MV-4-11 (cell line): ENCODE measurements around the gene STK38L.

ENCODE experiments used
- DNase-seq: peaks from one replicate; lab custom pipeline; 2025; lab: John Stamatoyannopoulos, UW

Gene STK38L

GRCh38 chr12:27277846-27278260, 33.8 kb downstream of the STK38L start:
- DNase-seq = no peak

- peak; percentile 78 for DNase-seq
These were observed 35.7 kb downstream of the STK38L start for GRCh38 chr12:27279826-27280225.

DNA sequence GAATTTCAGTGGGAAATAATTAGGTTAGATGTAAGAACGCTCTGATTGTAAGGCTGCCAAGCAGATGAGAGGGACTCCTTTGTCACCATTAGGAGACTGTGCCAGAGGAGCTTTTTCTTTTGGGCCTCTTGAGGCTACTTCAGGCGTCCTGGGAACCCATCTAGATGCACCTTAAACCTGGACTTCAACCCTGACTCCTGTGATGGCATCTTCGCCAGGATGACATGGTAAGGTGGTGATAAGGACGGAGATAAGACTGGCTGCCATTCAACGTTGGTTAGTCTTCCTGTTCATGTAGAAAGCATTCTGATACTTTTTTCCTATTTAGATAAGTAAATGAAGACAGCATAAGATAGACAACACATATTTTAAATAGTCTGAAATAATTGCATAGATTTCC, 36.3 kb downstream of the STK38L start:
- DNase-seq = no peak

GRCh38 chr12:27282754-27283153, 38.7 kb downstream of the STK38L start:
- DNase-seq = no peak

- DNase-seq = no peak
These were observed 39.9 kb downstream of the STK38L start for GRCh38 chr12:27284021-27284420.

- DNase-seq = peak; percentile 20
These were observed 40.7 kb downstream of the STK38L start for GRCh38 chr12:27284751-27285150.

- no peak for DNase-seq
These were observed 41.3 kb downstream of the STK38L start for GRCh38 chr12:27285403-27285802.

DNA sequence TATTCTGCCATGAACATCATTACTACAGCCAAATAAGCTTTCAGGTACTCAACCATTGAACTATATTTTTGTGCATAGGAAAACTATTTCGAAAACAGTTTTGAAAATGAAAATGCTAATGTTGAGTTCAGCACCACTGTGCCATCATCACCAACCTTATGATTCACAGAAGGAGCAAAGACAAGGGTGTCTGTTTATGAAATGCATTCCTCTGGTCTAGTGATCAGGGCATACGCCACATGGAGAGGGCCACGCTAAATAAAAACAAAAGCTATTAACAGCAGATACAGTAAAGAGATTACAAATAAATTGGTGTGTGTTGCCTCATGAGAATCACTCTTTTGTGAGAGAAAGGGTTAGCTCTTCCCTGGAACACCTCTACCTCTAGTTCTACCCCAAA, 45.3 kb downstream of the STK38L start:
- DNase-seq = no peak

GRCh38 chr12:27290501-27291168, 46.5 kb downstream of the STK38L start:
- no peak for DNase-seq

- no peak for DNase-seq
These were observed 47.8 kb downstream of the STK38L start for GRCh38 chr12:27291862-27292261.

- DNase-seq = no peak
These were observed 48.6 kb downstream of the STK38L start for GRCh38 chr12:27292718-27293117.

DNA sequence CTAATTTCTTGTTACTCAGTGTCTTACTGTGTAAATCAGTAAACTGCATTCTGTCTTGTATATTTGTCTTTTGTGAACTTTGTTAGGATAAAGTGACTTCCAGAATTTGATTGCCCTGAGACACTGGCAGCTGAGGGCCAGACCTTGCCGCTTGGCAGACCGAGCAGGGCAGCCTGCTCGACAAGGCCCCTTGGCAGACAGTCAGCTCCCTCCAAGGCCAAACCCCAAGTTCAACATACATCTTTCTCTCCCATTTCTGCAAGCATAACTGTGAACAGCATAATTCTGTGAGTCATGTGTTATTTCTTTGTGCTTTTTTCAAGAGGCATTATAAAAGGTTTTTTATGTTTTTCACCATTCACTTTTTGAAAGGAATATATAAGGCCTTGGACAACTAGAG, 49.4 kb downstream of the STK38L start:
- no peak for DNase-seq

- no peak for DNase-seq
These were observed 52.6 kb downstream of the STK38L start for GRCh38 chr12:27296674-27297073.

DNA sequence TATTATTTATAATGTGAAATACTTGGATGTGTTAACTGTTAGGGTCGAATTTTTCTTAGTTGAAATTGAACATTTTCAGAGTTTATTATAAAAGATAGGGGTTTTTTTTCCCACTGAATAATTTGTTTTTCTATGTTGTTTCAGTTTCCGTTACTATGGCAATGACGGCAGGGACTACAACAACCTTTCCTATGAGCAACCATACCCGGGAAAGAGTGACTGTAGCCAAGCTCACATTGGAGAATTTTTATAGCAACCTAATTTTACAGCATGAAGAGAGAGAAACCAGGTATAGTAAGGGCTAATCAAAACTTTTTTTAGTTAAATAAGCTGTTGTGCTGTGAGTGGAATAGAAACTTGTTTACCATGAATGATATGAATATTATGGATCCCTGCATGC, 53.5 kb downstream of the STK38L start:
- no peak for DNase-seq

DNA sequence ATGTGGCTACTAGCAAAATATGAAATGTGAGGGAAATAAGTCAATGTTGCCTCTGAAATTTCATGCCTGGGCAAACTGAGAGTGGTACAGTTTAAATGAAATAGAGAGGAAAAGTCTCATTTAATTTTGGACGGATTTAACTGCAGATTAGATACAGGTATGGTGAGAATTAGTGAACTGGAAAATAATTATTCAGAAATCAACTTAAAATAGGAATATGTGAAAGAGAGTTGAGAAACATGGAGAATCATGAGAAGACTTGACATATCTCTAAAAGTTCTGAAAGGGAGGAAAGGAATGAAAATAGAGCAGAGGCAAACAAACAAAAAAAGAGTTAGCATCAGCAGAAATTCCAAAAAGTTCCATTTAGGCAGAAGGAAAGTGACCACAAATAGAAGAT, 55.0 kb downstream of the STK38L start:
- no peak for DNase-seq

DNA sequence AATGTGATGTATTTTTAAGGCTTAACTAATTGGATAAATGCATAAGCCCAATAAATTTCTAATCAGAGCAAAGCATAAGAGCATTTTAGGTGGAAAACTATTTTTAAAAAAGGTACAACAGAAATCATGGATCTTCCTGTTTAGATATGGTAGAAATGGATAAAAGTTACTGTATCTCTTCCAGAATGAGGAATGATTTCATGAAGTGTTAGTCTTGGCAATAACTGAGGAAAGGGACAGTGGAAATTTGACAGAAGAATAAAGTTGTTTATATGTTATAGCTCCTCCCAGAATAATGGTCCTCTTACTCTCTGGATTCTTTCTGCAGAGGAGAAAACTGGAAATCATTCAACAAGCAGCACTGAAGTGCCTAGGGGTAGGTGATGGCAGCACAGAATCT, 56.1 kb downstream of the STK38L start:
- DNase-seq = no peak

- DNase-seq = no peak
These were observed 59.3 kb downstream of the STK38L start for GRCh38 chr12:27303139-27304111.

DNA sequence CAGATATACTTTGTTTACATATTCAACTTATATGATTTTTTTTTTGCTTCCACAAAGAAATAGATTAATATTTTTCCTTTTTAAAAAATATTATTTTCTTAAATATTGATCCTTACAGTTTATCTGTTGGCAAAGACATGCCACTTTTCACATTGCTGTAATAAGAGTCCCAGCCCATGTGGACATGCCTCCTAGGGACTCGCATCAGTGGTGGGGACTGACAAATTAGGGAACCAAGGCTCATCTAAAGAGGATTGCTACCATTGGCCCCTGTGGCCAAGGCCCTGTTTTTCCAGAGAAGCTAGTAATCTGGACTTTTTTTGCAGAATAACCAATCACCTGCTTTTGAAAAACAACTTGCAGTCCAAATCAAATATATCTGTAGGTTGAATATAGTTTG, 60.8 kb downstream of the STK38L start:
- no peak for DNase-seq

GRCh38 chr12:27305673-27306456, 61.8 kb downstream of the STK38L start:
- DNase-seq = peak; percentile 48

DNA sequence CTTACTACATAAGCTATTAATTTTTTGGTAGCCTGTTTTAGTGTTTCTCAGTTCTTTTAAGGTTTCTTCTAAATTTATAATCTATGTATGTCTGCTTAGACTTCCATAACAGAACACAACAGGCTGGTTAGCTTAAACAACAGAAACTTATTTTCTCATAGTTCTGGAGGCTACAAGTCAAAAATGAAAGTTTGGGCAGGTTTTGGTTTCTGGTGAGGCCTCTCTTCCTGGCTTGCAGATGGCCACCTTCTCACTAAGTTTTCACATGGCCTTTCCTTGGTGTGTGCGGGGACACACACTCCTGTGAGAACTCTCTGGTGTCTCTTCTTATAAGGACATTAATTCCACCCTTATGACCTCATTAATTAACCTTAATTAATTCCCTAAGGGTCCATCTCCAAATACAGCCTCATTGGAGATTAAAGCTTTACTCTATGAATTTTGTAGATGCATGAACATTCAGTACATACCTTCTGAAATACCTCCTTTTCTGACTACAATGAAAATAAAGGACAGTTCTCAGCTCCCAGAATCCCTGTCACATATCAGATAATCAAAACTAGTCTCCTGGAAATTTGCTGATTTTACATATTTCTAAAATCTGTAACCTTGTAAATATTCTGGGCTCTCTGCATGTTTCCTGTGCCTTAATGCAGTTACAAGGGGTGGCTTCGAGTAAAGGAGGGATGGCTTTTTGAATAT, 65.4 kb downstream of the STK38L start:
- no peak for DNase-seq

GRCh38 chr12:27309995-27310315, 65.9 kb downstream of the STK38L start:
- no peak for DNase-seq

GRCh38 chr12:27316947-27317346, 72.9 kb downstream of the STK38L start:
- no peak for DNase-seq
